ENCODE results near the gene CEP97.
"Not testable (repeated sequence)": the region's sequence is repeated elsewhere in the genome, so short reads cannot be mapped to it uniquely, and the experiment has no call there.

Gene CEP97

DNA sequence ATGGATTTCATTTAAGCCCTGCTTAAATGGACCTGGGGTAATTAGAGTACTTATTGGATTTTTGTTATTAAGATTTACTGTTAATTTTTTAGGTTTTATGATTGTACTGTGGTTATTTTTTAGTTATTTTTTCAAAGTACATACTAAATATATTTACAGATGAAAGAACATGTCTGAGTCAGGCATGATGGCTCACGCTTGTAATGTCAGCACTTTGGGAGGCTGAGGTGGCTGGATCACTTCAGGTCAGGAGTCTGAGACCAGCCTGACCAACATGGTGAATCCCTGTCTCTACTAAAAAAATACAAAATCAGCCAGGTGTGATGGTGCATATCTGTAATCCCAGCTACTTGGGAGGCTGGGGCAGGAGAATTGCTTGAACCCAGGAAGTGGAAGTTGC lies 21.7 kb upstream of the CEP97 start:
- DNase-seq (ENCODE audit: low spot score), result no peak
- no peak for FAIRE-seq

DNA sequence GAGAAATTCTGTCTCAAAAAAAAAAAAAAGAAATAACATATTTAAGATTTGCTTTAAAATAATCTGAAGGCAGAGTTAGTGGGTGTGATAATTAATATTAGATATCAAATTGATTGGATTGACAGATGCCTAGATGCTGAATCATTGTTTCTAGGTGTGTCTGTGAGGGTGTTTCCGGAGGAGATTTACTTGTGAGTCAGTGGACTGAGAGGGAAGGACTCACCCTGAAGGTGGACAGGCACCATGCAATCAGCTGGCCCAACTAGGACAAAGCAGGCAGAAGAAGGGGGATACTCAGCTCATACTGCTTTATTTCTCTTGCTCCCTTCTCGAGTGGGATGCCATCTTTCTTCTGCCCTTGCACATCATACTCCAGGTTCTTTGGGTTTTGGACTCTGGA lies 21.2 kb upstream of the CEP97 start:
- DNase-seq (ENCODE audit: low spot score) (peak; percentile 47), FAIRE-seq (peak; percentile 61)

- not testable (repeated sequence) for DNase-seq (ENCODE audit: low spot score); FAIRE-seq
Measured at GRCh38 chr3:101704639-101705038, 19.8 kb upstream of the CEP97 start.

GRCh38 chr3:101709126-101709525 lies 15.3 kb upstream of the CEP97 start:
- DNase-seq (ENCODE audit: low spot score), result no peak
- FAIRE-seq, result no peak

DNA sequence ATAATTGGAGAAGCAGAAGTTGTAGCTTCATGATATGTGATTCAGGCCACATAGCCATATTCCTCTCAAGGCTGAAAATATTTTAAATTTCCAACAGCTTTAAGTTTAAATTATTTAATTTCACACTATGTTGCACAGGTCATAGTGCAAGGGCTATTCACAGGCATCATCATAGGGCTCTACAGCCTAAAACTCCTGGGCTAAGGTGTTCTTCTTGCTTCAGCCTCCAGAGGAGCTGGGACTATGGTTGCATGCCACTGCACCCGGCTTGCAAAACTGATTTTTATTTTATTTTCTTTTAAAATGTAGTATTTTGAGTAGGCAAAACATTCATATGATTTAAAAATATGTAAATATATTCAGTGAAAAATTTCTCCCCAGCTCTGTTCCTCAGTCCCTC lies 6.0 kb upstream of the CEP97 start:
- no peak for DNase-seq (ENCODE audit: low spot score)
- no peak for FAIRE-seq

DNA sequence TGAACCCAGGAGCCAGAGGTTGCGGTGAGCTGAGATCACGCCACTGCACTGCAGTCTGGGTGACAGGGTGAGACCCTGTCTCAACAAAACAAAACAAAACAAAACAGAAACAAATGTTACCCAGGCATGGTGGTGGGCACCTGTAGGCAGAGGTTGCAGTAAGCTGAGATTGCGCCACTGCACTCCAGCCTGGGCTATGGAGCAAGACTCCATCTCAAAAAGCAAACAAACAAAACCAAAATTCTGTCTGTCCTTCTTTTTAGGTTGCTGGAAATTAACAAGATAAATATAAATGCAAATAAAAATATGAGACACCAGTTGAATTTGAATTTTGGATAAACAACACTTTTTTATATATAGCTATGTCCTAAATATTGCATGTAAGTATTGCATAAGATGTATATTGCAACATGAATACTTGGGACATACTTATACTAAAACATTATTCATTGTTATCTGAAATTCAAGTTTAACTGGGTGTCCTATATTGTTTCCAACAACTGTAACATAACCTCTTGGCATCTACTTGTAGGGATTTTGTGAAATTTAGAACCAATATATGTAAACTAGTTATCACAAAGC lies 4.7 kb upstream of the CEP97 start:
- FAIRE-seq, result no peak
- DNase-seq (ENCODE audit: low spot score), result no peak

DNA sequence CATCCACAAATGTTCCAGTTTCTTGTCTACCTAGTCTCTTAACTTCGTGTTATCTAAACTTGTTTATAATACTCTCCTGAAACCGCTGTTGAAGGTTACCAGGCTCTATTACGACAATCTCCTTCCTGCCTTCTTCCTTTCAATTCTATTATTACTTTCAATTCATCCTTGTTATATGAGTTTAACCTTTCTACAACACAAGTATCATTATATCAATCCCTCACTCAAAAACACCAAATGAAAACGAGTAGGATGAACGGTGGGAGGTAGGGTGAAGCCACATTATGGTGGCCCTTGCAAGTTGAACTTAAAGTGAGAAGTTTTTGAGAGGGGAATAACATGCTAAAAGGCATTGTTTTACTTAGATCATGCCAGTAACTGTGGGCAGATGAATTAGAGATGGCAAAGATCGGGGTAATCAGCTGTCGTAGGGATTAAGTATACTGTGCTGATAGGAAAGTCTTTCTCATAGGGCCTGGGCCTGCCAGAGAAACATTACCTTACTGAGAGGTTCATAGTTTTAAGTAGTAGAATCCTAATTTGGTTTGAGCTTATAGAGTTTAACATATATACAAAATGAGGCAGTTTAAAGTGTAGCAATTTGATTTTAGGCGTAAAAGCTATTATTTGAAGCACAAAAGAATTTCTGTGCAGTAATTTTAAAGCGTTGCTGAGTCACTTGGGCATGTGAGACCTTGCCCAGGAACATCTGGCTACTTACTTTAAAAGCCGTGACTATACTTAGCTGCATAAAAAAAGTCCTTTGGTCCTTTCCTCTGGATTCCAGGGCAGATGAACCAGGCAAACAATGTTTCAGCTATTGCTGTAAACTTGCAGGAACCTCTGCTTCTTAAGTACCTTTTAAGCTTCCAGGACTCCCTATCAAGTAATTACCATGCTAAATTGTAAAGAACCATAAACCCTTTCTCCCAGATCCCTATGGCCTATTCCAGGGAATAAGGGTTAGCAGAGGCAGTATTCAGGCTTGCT lies 3.3 kb upstream of the CEP97 start:
- DNase-seq (ENCODE audit: low spot score) (peak; percentile 10), FAIRE-seq (no peak)

- DNase-seq (ENCODE audit: low spot score) (no peak), FAIRE-seq (no peak)
Measured at GRCh38 chr3:101722394-101723173, 1.8 kb upstream of the CEP97 start.

- DNase-seq (ENCODE audit: low spot score) (peak; percentile 20), FAIRE-seq (no peak)
Measured at GRCh38 chr3:101725194-101725889, 928 bp downstream of the CEP97 start.

DNA sequence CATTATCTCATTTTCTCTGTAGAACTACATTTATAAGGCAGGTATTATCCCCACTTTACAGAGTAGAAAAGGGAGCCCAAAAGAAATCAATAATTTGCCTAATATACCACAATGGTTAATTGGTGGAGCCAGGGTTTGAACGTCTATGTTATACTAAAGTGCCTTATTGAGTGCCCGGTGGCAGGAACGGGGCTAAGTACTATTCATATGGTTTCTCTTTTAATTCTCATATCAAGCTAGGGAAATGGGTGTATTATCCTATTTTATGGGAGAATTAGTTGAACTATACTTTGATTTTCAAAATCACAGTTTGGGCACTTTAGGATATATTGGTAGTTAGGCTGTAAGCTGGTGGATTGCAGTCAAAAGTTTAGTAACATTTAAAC lies 1.5 kb downstream of the CEP97 start:
- no peak for DNase-seq (ENCODE audit: low spot score)
- no peak for FAIRE-seq

DNA sequence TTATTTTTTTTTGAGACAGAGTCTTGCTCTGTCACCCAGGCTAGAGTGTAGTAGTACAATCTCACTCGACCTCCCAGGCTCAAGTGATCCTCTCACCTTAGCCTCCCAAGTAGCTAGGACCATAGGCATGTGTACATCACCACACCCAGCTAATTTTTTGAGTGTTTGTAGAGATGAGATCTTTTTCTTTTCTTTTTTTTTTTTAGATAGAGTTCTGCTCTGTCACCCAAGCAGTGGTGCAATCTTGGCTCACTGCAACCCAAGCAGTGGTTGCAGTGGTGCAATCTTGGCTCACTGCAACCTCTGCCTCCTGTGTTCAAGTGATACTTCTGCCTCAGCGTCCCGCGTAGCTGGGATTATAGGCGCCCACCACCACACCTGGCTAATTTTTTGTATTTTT lies 5.2 kb downstream of the CEP97 start:
- DNase-seq (ENCODE audit: low spot score) (no peak), FAIRE-seq (no peak)

GRCh38 chr3:101730839-101731238 lies 6.4 kb downstream of the CEP97 start:
- no peak for FAIRE-seq
- DNase-seq (ENCODE audit: low spot score), result no peak

- FAIRE-seq, result no peak
- no peak for DNase-seq (ENCODE audit: low spot score)
Measured at GRCh38 chr3:101732240-101732641, 7.8 kb downstream of the CEP97 start.

- FAIRE-seq (no peak), DNase-seq (ENCODE audit: low spot score) (no peak)
Measured at GRCh38 chr3:101735833-101736232, 11.4 kb downstream of the CEP97 start.

- not testable (repeated sequence) for DNase-seq (ENCODE audit: low spot score); FAIRE-seq
Measured at GRCh38 chr3:101741914-101742313, 17.5 kb downstream of the CEP97 start.

- FAIRE-seq (no peak), DNase-seq (ENCODE audit: low spot score) (no peak)
Measured at GRCh38 chr3:101744811-101745210, 20.4 kb downstream of the CEP97 start.

- not testable (repeated sequence) for FAIRE-seq; DNase-seq (ENCODE audit: low spot score)
Measured at GRCh38 chr3:101745934-101746333, 21.5 kb downstream of the CEP97 start.

DNA sequence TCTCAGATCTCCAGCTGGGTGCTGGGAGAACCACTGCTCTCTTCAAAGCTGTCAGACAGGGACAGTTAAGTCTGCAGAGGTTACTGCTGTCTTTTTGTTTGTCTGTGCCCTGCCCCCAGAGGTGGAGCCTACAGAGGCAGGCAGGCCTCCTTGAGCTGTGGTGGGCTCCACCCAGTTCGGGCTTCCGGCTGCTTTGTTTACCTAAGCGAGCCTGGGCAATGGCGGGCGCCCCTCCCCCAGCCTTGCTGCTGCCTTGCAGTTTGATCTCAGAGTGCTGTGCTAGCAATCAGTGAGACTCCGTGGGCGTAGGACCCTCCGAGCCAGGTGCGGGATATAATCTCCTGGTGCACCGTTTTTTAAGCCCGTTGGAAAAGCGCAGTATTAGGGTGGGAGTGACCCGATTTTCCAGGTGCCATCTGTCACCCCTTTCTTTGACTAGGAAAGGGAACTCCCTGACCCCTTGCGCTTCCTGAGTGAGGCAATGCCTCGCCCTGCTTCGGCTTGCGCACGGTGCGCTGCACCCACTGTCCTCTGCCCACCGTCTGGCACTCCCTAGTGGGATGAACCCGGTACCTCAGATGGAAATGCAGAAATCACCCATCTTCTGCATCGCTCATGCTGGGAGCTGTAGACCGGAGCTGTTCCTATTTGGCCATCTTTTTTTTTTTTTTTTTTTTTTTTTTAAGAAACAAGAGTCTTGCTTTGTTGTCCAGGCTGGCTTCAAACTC lies 29.1 kb downstream of the CEP97 start:
- not testable (repeated sequence) for DNase-seq (ENCODE audit: low spot score); FAIRE-seq

DNA sequence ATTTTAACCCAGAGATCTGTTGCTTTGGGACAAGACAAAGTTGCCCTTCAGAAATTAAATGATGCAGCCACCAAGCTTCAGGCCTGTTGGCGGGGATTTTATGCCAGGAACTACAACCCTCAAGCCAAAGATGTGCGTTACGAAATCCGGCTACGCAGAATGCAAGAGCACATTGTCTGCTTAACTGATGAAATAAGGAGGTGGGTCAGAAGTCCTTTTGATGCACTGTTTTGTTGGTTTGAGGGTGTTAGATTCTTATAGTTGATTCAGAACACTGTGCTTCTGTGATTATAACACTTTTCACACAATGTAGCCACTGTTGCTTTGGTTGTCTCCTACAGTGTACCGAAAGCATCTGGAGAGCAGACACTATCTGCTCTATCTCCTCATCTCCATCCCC lies 33.8 kb downstream of the CEP97 start:
- DNase-seq (ENCODE audit: low spot score), result no peak
- FAIRE-seq, result no peak

- no peak for DNase-seq (ENCODE audit: low spot score)
- no peak for FAIRE-seq
Measured at GRCh38 chr3:101762041-101762646, 37.7 kb downstream of the CEP97 start.
